Measurements from ENCODE around the gene CPLANE1. TPM values are rescaled to one million over a fixed set of nuclear protein-coding genes. Genes with fewer than 3 reads are reported as not detected.

The CPLANE1 gene
- total and polyA plus RNA-seq, 2 donors from 2014 or later = 3.7 to 23.3 TPM

GRCh38 chr5:37184748-37185364 lies 64.3 kb downstream of the CPLANE1 start:
- TF ChIP-seq, protein P1, sequence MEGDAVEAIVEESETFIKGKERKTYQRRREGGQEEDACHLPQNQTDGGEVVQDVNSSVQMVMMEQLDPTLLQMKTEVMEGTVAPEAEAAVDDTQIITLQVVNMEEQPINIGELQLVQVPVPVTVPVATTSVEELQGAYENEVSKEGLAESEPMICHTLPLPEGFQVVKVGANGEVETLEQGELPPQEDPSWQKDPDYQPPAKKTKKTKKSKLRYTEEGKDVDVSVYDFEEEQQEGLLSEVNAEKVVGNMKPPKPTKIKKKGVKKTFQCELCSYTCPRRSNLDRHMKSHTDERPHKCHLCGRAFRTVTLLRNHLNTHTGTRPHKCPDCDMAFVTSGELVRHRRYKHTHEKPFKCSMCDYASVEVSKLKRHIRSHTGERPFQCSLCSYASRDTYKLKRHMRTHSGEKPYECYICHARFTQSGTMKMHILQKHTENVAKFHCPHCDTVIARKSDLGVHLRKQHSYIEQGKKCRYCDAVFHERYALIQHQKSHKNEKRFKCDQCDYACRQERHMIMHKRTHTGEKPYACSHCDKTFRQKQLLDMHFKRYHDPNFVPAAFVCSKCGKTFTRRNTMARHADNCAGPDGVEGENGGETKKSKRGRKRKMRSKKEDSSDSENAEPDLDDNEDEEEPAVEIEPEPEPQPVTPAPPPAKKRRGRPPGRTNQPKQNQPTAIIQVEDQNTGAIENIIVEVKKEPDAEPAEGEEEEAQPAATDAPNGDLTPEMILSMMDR (IDR thresholded peaks at IDR 0.05; ENCODE audit: borderline replicate concordance, extremely low read depth, insufficient read depth) = no peak
- FAIRE-seq = no peak
- Histone ChIP-seq H3K4me3 (ENCODE audit: low read length in 3 of 3) (no peak overlapping the region), H3K9me3 (ENCODE audit: control insufficient read depth in 2 of 3, insufficient read depth in 1 of 3, low read length in 3 of 3) (no peaks in the 10 kb centered on the region), H3K9ac (ENCODE audit: low read length in 3 of 3) (no peak overlapping the region), H3K36me3 (ENCODE audit: control insufficient read depth in 2 of 3, insufficient read depth in 3 of 3, low read length in 3 of 3) (peaks cover 2 to 30% (median 12%) of the 10 kb centered on the region in 3 donors), H3K4me1 (ENCODE audit: control insufficient read depth in 2 of 3, insufficient read depth in 2 of 3, low read depth in 1 of 3, low read length in 3 of 3) (no peaks in the 10 kb centered on the region), H3K27me3 (ENCODE audit: control insufficient read depth, insufficient read depth, low read length) (no peaks in the 10 kb centered on the region), H3K27ac (ENCODE audit: low read depth in 2 of 2, low read length in 2 of 2) (no peak overlapping the region)
- intact Hi-C loops (cut with DNase I) = no loop called here
- DNase-seq = no peak

- intact Hi-C loops (cut with DNase I) = no loop called here
Measured at GRCh38 chr5:37182667-37183066, 66.5 kb downstream of the CPLANE1 start.

DNA sequence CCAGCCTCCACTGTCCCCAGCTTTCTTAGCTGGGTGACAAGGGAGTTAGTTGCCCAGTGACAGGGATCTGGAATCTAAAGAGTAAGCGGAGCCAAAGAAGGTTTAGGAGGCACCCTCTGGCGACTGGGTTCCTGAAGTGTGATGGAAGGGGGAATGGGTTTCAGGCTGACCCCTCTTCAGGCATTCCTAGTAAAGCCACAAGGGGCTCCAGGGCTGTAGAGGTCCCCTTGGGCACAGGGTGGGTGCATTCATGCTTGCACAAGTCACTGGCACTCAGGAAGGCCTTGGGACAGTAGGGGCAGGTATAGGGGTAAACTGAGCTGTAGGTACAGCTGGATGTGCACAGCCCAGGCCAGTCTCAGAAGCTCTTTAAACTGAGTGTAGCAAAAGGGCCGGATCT lies 74.2 kb downstream of the CPLANE1 start:
- no peaks in the 10 kb centered on the region for H3K27me3 ChIP-seq (ENCODE audit: control insufficient read depth, insufficient read depth, low read length)
- no peak overlapping the region for H3K4me3 ChIP-seq (ENCODE audit: low read length in 3 of 3)
- TF ChIP-seq, protein P1 (IDR thresholded peaks at IDR 0.05; ENCODE audit: borderline replicate concordance, extremely low read depth, insufficient read depth) = no peak
- FAIRE-seq (no peak), DNase-seq (no peak)
- H3K9ac ChIP-seq (ENCODE audit: low read length in 3 of 3) = no peak overlapping the region
- no peaks in the 10 kb centered on the region for H3K4me1 ChIP-seq (ENCODE audit: control insufficient read depth in 2 of 3, insufficient read depth in 2 of 3, low read depth in 1 of 3, low read length in 3 of 3)
- no peaks in the 10 kb centered on the region for H3K9me3 ChIP-seq (ENCODE audit: control insufficient read depth in 2 of 3, insufficient read depth in 1 of 3, low read length in 3 of 3)
- H3K27ac ChIP-seq (ENCODE audit: low read depth in 2 of 2, low read length in 2 of 2) = no peak overlapping the region
- intact Hi-C loops (cut with DNase I) = no loop called here
- H3K36me3 ChIP-seq (ENCODE audit: control insufficient read depth in 2 of 3, insufficient read depth in 3 of 3, low read length in 3 of 3) = peaks cover 2 to 50% (median 25%) of the 10 kb centered on the region in 3 donors

More at GRCh38 chr5:37182667-37183066, 66.5 kb downstream of the CPLANE1 start:
- Histone ChIP-seq H3K27me3 (ENCODE audit: control insufficient read depth, insufficient read depth, low read length) (no peaks in the 10 kb centered on the region), H3K36me3 (ENCODE audit: control insufficient read depth in 2 of 3, insufficient read depth in 3 of 3, low read length in 3 of 3) (peaks cover 2 to 31% (median 13%) of the 10 kb centered on the region in 3 donors), H3K27ac (ENCODE audit: low read depth in 2 of 2, low read length in 2 of 2) (no peak overlapping the region), H3K4me3 (ENCODE audit: low read length in 3 of 3) (no peak overlapping the region), H3K4me1 (ENCODE audit: control insufficient read depth in 2 of 3, insufficient read depth in 2 of 3, low read depth in 1 of 3, low read length in 3 of 3) (no peaks in the 10 kb centered on the region), H3K9me3 (ENCODE audit: control insufficient read depth in 2 of 3, insufficient read depth in 1 of 3, low read length in 3 of 3) (no peaks in the 10 kb centered on the region), H3K9ac (ENCODE audit: low read length in 3 of 3) (no peak overlapping the region)
- TF ChIP-seq, protein P1 (IDR thresholded peaks at IDR 0.05; ENCODE audit: borderline replicate concordance, extremely low read depth, insufficient read depth) = no peak
- FAIRE-seq = no peak
- no peak for DNase-seq

All from kidney (tissue), 14 donors.